Breast epithelium (tissue), 4 donors: ENCODE data around the gene DGUOK. TPM values are rescaled to one million over a fixed set of nuclear protein-coding genes. Genes with fewer than 3 reads are reported as not detected.

Experiments
- DNase-seq, 2 donors: peaks; one replicate each; pipeline ENCODE4 v3.0.0-alpha.2; 2019; ENCODE audit warnings: low spot score in 2 of 2
- H3K27ac ChIP-seq, 2 donors: fragments of 200-600 bp; sonication (generic) in 1 of 2; one replicate each; pipeline ENCODE4 v1.5.1; 2016 to 2019; ENCODE audit warnings: mild to moderate bottlenecking in 1 of 2
- H3K27me3 ChIP-seq, 2 donors: fragments of 200-600 bp; sonication (generic) in 1 of 2; one replicate each; pipeline versions ENCODE4 v1.5.1 to v1.6.0; 2017 to 2019; ENCODE audit warnings: control low read depth in 1 of 2, mild to moderate bottlenecking in 1 of 2
- H3K36me3 ChIP-seq: fragments of 200-600 bp; one replicate; pipeline ENCODE4 v1.5.1; 2019
- H3K4me1 ChIP-seq, 2 donors: fragments of 200-600 bp; sonication (generic); one replicate each; pipeline ENCODE4 v1.5.1; 2016 to 2019; ENCODE audit warnings: control low read depth in 1 of 2
- H3K4me3 ChIP-seq, 3 donors: fragments of 200-600 bp; sonication (generic); 1 replicate in 2 of 3; 2 replicates in 1 of 3; pipeline ENCODE4 v1.5.1; 2016 to 2019; ENCODE audit warnings: mild to moderate bottlenecking in 3 of 3, moderate library complexity in 2 of 3
- H3K9me3 ChIP-seq, 2 donors: fragments of 200-600 bp; sonication (generic) in 1 of 2; one replicate each; pipeline ENCODE4 v1.5.1; 2016 to 2019; ENCODE audit warnings: control low read depth in 1 of 2
- POLR2A ChIP-seq: fragments of 450-650 bp; IDR thresholded peaks from one replicate; pipeline ENCODE4 v1.6.1; 2016; ENCODE audit warnings: antibody characterized with exemption, mild to moderate bottlenecking, moderate library complexity
- POLR2AphosphoS5 ChIP-seq, 3 donors: sonication (generic); formaldehyde crosslinking; IDR thresholded peaks; one replicate each; pipeline ENCODE4 v1.6.1; 2017; ENCODE audit warnings: antibody characterized with exemption in 3 of 3
- intact Hi-C: fragments of 100-400 bp; cut with DNase I; formaldehyde crosslinking; loops from one replicate; pipeline ENCODE4 v1.15.1; 2023; ENCODE audit warnings: low total_unique reads
- total RNA-seq, 3 donors: library from RNA; depleted of rRNA; stranded (reverse); fragments of >200 nt; gene quantifications; one replicate each; pipeline ENCODE4 v1.1.0, GENCODE V29; 2016
- TF ChIP-seq, protein P1 (sequence below), 3 donors: fragments of 450-650 bp; IDR thresholded peaks; one replicate each; pipeline ENCODE4 v1.5.1; 2016 to 2017; ENCODE audit warnings: antibody characterized with exemption in 3 of 3, mild to moderate bottlenecking in 3 of 3, moderate library complexity in 3 of 3

Gene DGUOK
- total RNA-seq, 3 donors from 2014 or later: 35.4 to 45.7 (median 42.3) TPM

DNA sequence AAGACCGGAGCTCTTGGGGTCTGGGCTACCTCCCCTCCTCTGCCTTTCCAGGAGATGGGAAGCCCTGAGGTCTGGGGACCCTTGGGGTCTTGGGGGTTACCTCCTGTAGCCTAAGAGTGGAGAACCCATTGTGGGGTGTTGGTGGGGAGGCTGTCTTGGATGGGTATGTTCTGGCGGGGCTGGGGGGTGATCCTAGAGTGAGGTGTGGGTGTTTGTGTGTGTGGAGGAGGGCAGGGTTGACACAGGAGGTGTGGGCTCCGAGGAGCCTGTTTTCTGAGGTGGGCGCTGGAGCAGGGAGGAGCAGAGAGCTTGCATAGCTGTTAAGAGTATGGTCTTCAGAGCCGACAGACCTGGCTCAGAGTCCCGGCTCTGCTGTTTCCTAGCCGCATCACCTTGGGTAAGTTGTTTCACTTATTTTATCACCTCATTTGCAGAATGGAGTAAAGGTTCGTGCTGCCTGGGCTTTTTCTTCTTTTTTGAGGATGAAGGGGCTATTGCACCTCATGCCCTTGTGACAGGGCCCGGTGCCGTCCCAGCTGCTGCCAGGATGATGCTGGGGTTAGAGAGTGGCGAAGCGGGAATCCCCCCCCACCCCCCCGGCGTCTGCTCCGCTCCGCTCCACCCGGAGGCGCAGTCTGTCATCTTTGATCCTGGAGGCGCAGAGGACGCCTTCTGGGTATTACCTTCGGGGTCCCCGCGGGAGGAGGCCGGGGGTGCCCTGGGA is 75.3 kb downstream of the DGUOK start:
- intact Hi-C loops: no loop called here
- peak overlapping the region; percentile 52 to 84 (median 62) for H3K4me3 ChIP-seq
- H3K27ac ChIP-seq: peak overlapping the region; percentile 41 to 52
- no peaks in the 10 kb centered on the region for H3K9me3 ChIP-seq
- DNase-seq: peak in 1 of 2 donors; percentile 46
- no peak for TF ChIP-seq POLR2A
- no peak for TF ChIP-seq POLR2AphosphoS5 (IDR thresholded peaks at IDR 0.05)
- TF ChIP-seq, protein P1, sequence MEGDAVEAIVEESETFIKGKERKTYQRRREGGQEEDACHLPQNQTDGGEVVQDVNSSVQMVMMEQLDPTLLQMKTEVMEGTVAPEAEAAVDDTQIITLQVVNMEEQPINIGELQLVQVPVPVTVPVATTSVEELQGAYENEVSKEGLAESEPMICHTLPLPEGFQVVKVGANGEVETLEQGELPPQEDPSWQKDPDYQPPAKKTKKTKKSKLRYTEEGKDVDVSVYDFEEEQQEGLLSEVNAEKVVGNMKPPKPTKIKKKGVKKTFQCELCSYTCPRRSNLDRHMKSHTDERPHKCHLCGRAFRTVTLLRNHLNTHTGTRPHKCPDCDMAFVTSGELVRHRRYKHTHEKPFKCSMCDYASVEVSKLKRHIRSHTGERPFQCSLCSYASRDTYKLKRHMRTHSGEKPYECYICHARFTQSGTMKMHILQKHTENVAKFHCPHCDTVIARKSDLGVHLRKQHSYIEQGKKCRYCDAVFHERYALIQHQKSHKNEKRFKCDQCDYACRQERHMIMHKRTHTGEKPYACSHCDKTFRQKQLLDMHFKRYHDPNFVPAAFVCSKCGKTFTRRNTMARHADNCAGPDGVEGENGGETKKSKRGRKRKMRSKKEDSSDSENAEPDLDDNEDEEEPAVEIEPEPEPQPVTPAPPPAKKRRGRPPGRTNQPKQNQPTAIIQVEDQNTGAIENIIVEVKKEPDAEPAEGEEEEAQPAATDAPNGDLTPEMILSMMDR (IDR thresholded peaks at IDR 0.05): no peak
- H3K4me1 ChIP-seq: peaks cover 0 to 27% of the 10 kb centered on the region in 2 donors
- H3K36me3 ChIP-seq: no peaks in the 10 kb centered on the region
- no peaks in the 10 kb centered on the region for H3K27me3 ChIP-seq

DNA sequence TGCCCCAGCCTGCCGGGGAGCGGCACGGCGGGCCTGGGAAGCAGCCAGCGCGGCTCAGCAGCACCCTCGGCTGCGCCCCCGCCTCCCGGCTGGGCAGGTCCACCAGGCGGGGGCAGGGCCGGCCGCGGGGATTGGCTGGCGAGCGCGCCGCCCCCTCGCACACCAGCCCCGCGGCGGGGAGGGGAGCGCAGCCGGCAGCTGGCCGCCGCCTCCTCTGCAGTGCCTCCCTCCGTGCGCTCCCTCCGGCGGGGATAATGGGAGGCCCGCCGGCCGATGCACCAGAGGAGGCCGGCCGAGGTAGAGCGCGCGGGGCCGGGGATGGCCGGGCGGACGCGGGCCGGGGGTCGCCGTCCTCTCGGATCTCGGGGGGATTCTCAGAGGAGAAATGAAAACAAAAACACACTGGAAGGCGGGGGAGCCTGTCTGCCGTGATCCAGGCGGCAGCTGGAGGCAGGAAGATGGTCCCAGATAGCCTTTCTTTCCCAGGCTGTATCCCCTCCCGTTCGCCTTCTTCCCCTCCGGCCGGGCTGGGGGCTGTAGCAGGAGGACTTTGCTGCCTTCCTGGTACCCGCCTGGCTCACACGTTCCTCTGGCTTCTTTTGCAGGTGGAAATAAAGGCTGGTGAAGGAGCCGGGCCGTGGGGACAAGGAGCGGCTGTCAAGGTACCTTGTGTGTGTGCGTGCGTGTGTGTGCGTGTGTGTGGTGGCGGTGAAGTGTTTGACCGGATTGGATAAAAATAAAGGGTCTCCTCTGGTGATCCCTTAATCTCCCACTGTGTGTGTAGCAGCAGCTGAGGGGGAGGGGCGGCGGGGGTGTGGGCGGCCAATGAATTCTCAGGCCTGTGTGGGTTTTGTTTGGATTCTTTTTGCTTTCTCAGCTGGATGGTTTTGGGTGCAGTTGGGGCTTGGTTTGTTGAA is 76.1 kb downstream of the DGUOK start:
- H3K9me3 ChIP-seq: no peaks in the 10 kb centered on the region
- H3K27me3 ChIP-seq: no peaks in the 10 kb centered on the region
- no peaks in the 10 kb centered on the region for H3K36me3 ChIP-seq
- peak; percentile 51 to 70 for DNase-seq
- peak overlapping the region; percentile 52 to 84 (median 62) for H3K4me3 ChIP-seq
- intact Hi-C loops: no loop called here
- TF ChIP-seq POLR2A (no peak), POLR2AphosphoS5 (IDR thresholded peaks at IDR 0.05) (no peak)
- TF ChIP-seq, protein P1 (IDR thresholded peaks at IDR 0.05): peak in 1 of 3 donors; percentile 10
- H3K4me1 ChIP-seq: peaks cover 0 to 30% of the 10 kb centered on the region in 2 donors
- peak overlapping the region; percentile 41 to 52 for H3K27ac ChIP-seq

DNA sequence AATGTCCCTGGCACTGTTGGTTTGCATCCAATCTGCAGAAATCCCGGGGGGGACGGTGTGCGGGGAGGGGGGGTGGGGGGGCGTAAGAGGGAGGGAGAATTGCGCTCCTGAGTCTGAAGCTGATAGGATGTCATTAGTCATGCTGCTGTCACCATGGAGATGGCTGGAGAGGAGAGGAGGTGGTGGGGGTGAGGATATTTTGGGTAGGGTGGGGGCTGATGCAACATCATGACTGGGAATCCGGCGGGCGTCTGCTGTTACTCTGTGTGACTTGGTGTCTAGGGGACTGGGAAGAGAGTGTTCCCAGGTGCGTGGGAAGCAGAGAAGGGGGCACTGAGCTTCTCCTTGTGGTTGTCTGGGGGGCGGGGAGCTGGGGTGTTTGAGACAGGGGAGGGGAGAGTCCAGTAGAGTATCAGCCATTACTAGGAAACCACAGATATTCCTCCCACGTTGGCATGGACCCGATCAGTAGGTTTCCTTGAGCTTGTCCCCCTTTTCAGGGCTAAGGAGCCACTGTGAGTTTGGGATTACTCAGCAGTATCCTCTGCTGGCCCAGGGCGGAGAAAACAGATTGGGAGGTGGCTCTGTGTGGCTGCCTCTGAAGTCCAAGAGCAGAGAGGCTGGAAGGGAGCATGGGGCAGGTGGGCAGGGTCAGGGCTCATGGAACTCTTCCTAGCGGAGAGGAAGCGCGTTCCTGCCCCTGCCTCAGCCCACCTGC is 77.0 kb downstream of the DGUOK start:
- H3K27ac ChIP-seq: peak overlapping the region in 1 of 2 donors; percentile 12
- H3K4me3 ChIP-seq: peak overlapping the region in 2 of 3 donors; percentile 62 to 84
- peaks cover 4 to 36% of the 10 kb centered on the region in 2 donors for H3K4me1 ChIP-seq
- no peaks in the 10 kb centered on the region for H3K9me3 ChIP-seq
- intact Hi-C loops: no loop called here
- H3K27me3 ChIP-seq: no peaks in the 10 kb centered on the region
- H3K36me3 ChIP-seq: no peaks in the 10 kb centered on the region
- TF ChIP-seq POLR2AphosphoS5 (IDR thresholded peaks at IDR 0.05) (no peak), POLR2A (no peak)
- TF ChIP-seq, protein P1 (IDR thresholded peaks at IDR 0.05): no peak
- DNase-seq: no peak

DNA sequence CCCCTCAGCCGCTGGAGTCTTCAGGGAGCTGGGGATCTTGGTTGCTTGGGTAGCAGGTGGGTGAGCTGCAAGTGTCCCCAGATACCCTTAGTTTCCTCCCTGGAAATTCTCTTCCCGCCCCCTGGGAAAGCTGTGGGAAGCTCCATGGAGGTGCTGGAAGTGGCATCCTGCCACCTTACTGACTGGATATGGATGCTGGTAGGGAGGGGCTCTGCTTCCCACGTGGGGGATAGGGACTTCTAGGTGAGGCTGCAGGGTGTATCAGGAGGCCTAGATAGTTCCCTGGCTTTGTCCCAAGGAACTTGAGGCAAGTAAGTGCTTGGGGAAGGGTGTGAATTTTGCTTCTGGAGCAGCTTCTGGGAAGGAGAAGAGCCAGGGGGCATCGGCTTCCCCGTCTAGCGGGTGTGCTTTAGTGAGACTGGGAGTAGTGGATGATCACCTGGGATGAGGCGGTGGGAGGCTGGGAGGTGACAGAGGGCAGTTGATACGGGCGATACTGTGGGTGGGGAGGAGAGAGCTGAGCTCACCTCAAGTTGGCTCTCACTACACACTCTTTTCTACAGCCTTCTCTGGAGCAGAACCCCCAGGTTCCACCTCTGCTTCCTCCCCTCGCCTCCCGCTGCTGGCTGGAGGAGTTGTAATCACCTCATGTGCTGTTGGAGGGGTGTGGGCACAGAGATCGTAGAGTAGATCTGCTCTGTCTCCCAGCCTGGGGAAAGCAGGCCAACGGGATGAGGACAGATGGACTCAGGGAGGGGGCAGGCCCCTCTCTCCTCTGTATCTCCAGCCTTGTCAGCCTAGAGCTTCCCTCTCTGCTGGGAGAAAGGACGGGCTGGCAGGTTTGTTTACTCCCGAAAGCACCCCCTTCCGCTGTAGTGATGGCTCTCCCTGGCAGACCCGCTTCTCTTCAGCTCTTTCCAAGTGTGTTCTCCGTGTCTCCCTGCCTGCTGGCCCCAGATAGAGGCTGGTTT is 77.8 kb downstream of the DGUOK start:
- Histone ChIP-seq H3K4me1 (peaks cover 9 to 44% of the 10 kb centered on the region in 2 donors), H3K4me3 (peak overlapping the region in 1 of 3 donors; percentile 62)

More for the DNA sequence above, 77.8 kb downstream of the DGUOK start:
- no peaks in the 10 kb centered on the region for H3K36me3 ChIP-seq
- intact Hi-C loops: no loop called here
- no peak for DNase-seq
- H3K27ac ChIP-seq: peak overlapping the region in 1 of 2 donors; percentile 12
- TF ChIP-seq, protein P1 (IDR thresholded peaks at IDR 0.05): no peak
- TF ChIP-seq POLR2AphosphoS5 (IDR thresholded peaks at IDR 0.05): no peak
- no peak for TF ChIP-seq POLR2A
- no peaks in the 10 kb centered on the region for H3K27me3 ChIP-seq
- no peaks in the 10 kb centered on the region for H3K9me3 ChIP-seq
